Body of pancreas (tissue), 4 donors: ENCODE results near the gene BSDC1. TPM values are rescaled to one million over a fixed set of nuclear protein-coding genes. Genes with fewer than 3 reads are reported as not detected.

Experiments
- ATAC-seq: fragments of 150-250 bp; one replicate; pipeline ENCODE4 v1.9.1; 2016
- DNase-seq, 4 donors: peaks; one replicate each; pipeline ENCODE4 v3.0.0-alpha.2; 2019
- H3K27ac ChIP-seq, 4 donors: fragments of 200-600 bp; sonication (generic); 1 replicate in 3 of 4; 2 replicates in 1 of 4; pipeline versions ENCODE4 v1.5.1 to v1.6.1; 2016 to 2019; ENCODE audit warnings: mild to moderate bottlenecking in 1 of 4, mixed read lengths in 1 of 4, moderate library complexity in 1 of 4
- H3K27me3 ChIP-seq, 2 donors: fragments of 200-600 bp; sonication (generic); one replicate each; pipeline ENCODE4 v1.6.0; 2016; ENCODE audit warnings: mild to moderate bottlenecking in 1 of 2
- H3K36me3 ChIP-seq, 2 donors: fragments of 200-600 bp; sonication (generic); replicated peaks in 1 of 2; 2 replicates each; pipeline ENCODE4 v1.5.1; 2016; ENCODE audit warnings: low read depth in 2 of 2; ENCODE audit not compliant: insufficient read depth in 1 of 2
- H3K4me1 ChIP-seq: fragments of 200-600 bp; sonication (generic); one replicate; pipeline ENCODE4 v1.6.0; 2016
- H3K4me3 ChIP-seq, 2 donors: fragments of 200-600 bp; sonication (generic); 1 replicate in 1 of 2; 2 replicates in 1 of 2; pipeline ENCODE4 v1.5.1; 2016 to 2019
- H3K9me3 ChIP-seq, 3 donors: fragments of 200-600 bp; sonication (generic); 1 replicate in 2 of 3; 2 replicates in 1 of 3; pipeline ENCODE4 v1.5.1; 2016
- CTCF ChIP-seq, 7 experiments: fragments of 450-650 bp in 4 of 7; fragments of 200-600 bp in 3 of 7; sonication (generic) in 3 of 7; IDR thresholded peaks; one replicate each; pipeline ENCODE4 v1.5.1; 2016 to 2019; ENCODE audit warnings: antibody characterized with exemption in 7 of 7
- POLR2A ChIP-seq, 3 donors: fragments of 450-650 bp; IDR thresholded peaks; one replicate each; pipeline ENCODE4 v1.6.1; 2016; ENCODE audit warnings: antibody characterized with exemption in 3 of 3, mild to moderate bottlenecking in 2 of 3
- WGBS, 2 donors: methylation state at CpG; one replicate each; pipeline ENCODE4 v1.1.5; 2017; 5-methylcytosine and 5-hydroxymethylcytosine counted together
- intact Hi-C: fragments of 100-400 bp; cut with DNase I; formaldehyde crosslinking; loops from one replicate; pipeline ENCODE4 v1.15.1; 2023
- total RNA-seq, 2 donors: library from RNA; depleted of rRNA; stranded (reverse); fragments of >200 nt; gene quantifications; one replicate each; pipeline ENCODE4 v1.1.0, GENCODE V29; 2016

BSDC1 gene
- total RNA-seq, 2 donors from 2014 or later = 53.2 to 83.7 TPM

GRCh38 chr1:32329931-32330466 is 64.2 kb downstream of the BSDC1 start:
- DNase-seq = no peak
- WGBS, 2 donors = 95 to 97% methylated on average over 4 of the region's 4 CpGs
- Histone ChIP-seq H3K36me3 (peaks cover 5 to 28% of the 10 kb centered on the region in 2 donors), H3K4me3 (no peak overlapping the region), H3K27me3 (no peaks in the 10 kb centered on the region), H3K4me1 (peaks cover 12% of the 10 kb centered on the region), H3K27ac (no peak overlapping the region), H3K9me3 (no peaks in the 10 kb centered on the region)
- ATAC-seq = no peak
- TF ChIP-seq CTCF (IDR thresholded peaks at IDR 0.05) = no peak
- TF ChIP-seq POLR2A (IDR thresholded peaks at IDR 0.05) = no peak
- intact Hi-C loops = no loop called here

- intact Hi-C loops = no loop called here
- ATAC-seq (no peak), DNase-seq (no peak)
- WGBS, 2 donors = 91 to 93% methylated on average over 11 of the region's 11 CpGs
- H3K36me3 ChIP-seq = peaks cover 5 to 28% of the 10 kb centered on the region in 2 donors
- H3K9me3 ChIP-seq = no peaks in the 10 kb centered on the region
- no peak for TF ChIP-seq CTCF (IDR thresholded peaks at IDR 0.05)
- H3K27ac ChIP-seq = no peak overlapping the region
- H3K4me3 ChIP-seq = no peak overlapping the region
- peaks cover 8% of the 10 kb centered on the region for H3K4me1 ChIP-seq
- H3K27me3 ChIP-seq = no peaks in the 10 kb centered on the region
Observed at GRCh38 chr1:32327204-32327603, 67.0 kb downstream of the BSDC1 start.

GRCh38 chr1:32321712-32322291 is 72.4 kb downstream of the BSDC1 start:
- peak; percentile 94 for ATAC-seq
- TF ChIP-seq CTCF (IDR thresholded peaks at IDR 0.05) = no peak
- no peak for TF ChIP-seq POLR2A (IDR thresholded peaks at IDR 0.05)
- Histone ChIP-seq H3K9me3 (no peaks in the 10 kb centered on the region), H3K4me3 (no peak overlapping the region), H3K27ac (peak overlapping the region in 3 of 4 donors; percentile 55 to 73 (median 56)), H3K4me1 (peaks cover 23% of the 10 kb centered on the region), H3K36me3 (peaks cover 0 to 3% of the 10 kb centered on the region in 2 donors), H3K27me3 (no peaks in the 10 kb centered on the region)
- peak; percentile 78 to 87 (median 86) for DNase-seq
- 5 to 16% methylated on average over 5 of the region's 5 CpGs for WGBS, 2 donors
- intact Hi-C loops = no loop called here

GRCh38 chr1:32318127-32318869 is 75.9 kb downstream of the BSDC1 start:
- ATAC-seq (no peak), DNase-seq (no peak)
- intact Hi-C loops = no loop called here
- no peak for TF ChIP-seq POLR2A (IDR thresholded peaks at IDR 0.05)
- TF ChIP-seq CTCF (IDR thresholded peaks at IDR 0.05) = no peak
- no peaks in the 10 kb centered on the region for H3K9me3 ChIP-seq
- WGBS, 2 donors = 92% methylated on average over 10 of the region's 10 CpGs
- no peak overlapping the region for H3K4me3 ChIP-seq
- H3K36me3 ChIP-seq = no peaks in the 10 kb centered on the region
- H3K4me1 ChIP-seq = peaks cover 27% of the 10 kb centered on the region
- H3K27me3 ChIP-seq = no peaks in the 10 kb centered on the region
- no peak overlapping the region for H3K27ac ChIP-seq
